CD14-positive monocyte (primary cell): Measurements from ENCODE around the gene LEPROT. TPM values are rescaled to one million over a fixed set of nuclear protein-coding genes. Genes with fewer than 3 reads are reported as not detected.

Experiments used
- DNase-seq, 3 donors: peaks; one replicate each; pipeline ENCODE4 v3.0.0-alpha.2; 2011 to 2022
- H2AFZ ChIP-seq: 2 replicates; pipeline ENCODE4 v1.6.0; 2012; ENCODE audit warnings: mild to moderate bottlenecking, low read depth, low read length, inconsistent platforms; ENCODE audit not compliant: insufficient read depth, poor library complexity, severe bottlenecking
- H3K27ac ChIP-seq, 2 donors: 1 replicate in 1 of 2; 2 replicates in 1 of 2; pipeline ENCODE4 v1.5.1; 2012 to 2013; ENCODE audit warnings: low read length in 2 of 2, control low read depth in 1 of 2, inconsistent platforms in 1 of 2, low read depth in 1 of 2, mild to moderate bottlenecking in 1 of 2
- H3K27me3 ChIP-seq, 2 donors: one replicate each; pipeline versions ENCODE4 v1.6.0 to v1.6.1; 2011 to 2013; ENCODE audit warnings: low read length in 2 of 2; ENCODE audit not compliant: control insufficient read depth in 2 of 2, insufficient read depth in 2 of 2
- H3K36me3 ChIP-seq, 2 donors: replicated peaks in 1 of 2; 1 replicate in 1 of 2; 2 replicates in 1 of 2; pipeline versions ENCODE4 v1.5.1 to v1.6.1; 2012 to 2013; ENCODE audit warnings: low read length in 2 of 2, control low read depth in 1 of 2, inconsistent platforms in 1 of 2, mild to moderate bottlenecking in 1 of 2; ENCODE audit not compliant: insufficient read depth in 2 of 2, control insufficient read depth in 1 of 2
- H3K4me1 ChIP-seq, 2 donors: 1 replicate in 1 of 2; 2 replicates in 1 of 2; pipeline versions ENCODE4 v1.5.1 to v1.6.1; 2012 to 2013; ENCODE audit warnings: low read length in 2 of 2, control low read depth in 1 of 2, inconsistent platforms in 1 of 2, mild to moderate bottlenecking in 1 of 2, moderate library complexity in 1 of 2; ENCODE audit not compliant: insufficient read depth in 2 of 2, control insufficient read depth in 1 of 2
- H3K4me2 ChIP-seq: replicated peaks from 2 replicates; pipeline ENCODE3; 2012; ENCODE audit warnings: low read length, moderate library complexity, mild to moderate bottlenecking; ENCODE audit not compliant: poor library complexity, severe bottlenecking; ENCODE audit errors: extremely low read depth
- H3K4me3 ChIP-seq, 3 experiments: fragments of 200-600 bp in 1 of 3; sonication (generic) in 1 of 3; replicated peaks in 1 of 3; 1 replicate in 2 of 3; 2 replicates in 1 of 3; pipeline ENCODE4 v1.5.1; 2011 to 2013; ENCODE audit warnings: low read length in 3 of 3, mild to moderate bottlenecking in 3 of 3, control low read depth in 2 of 3, low read depth in 2 of 3, inconsistent platforms in 1 of 3, moderate library complexity in 1 of 3
- H3K79me2 ChIP-seq: 2 replicates; pipeline ENCODE4 v1.6.0; 2012; ENCODE audit warnings: mild to moderate bottlenecking, control low read depth, inconsistent platforms, low read length, moderate library complexity; ENCODE audit not compliant: insufficient read depth
- H3K9ac ChIP-seq: 2 replicates; pipeline ENCODE4 v1.6.0; 2017; ENCODE audit warnings: low read length, mild to moderate bottlenecking; ENCODE audit not compliant: insufficient read depth, poor library complexity, severe bottlenecking
- H3K9me3 ChIP-seq, 2 donors: replicated peaks in 1 of 2; 1 replicate in 1 of 2; 2 replicates in 1 of 2; pipeline versions ENCODE4 v1.5.1 to v1.6.1; 2012 to 2013; ENCODE audit warnings: low read length in 2 of 2, control low read depth in 1 of 2; ENCODE audit not compliant: control insufficient read depth in 1 of 2, insufficient read depth in 1 of 2
- H4K20me1 ChIP-seq: 2 replicates; pipeline ENCODE4 v1.6.0; 2012; ENCODE audit warnings: mild to moderate bottlenecking, low read length, control low read depth, moderate library complexity; ENCODE audit not compliant: insufficient read depth
- H3K27ac Mint-ChIP-seq, 7 donors: one replicate each; pipeline ENCODE4 v1.8.0; 2020; ENCODE audit warnings: mild to moderate bottlenecking in 7 of 7, mixed read lengths in 7 of 7, moderate library complexity in 6 of 7, inconsistent platforms in 2 of 7
- H3K27me3 Mint-ChIP-seq, 3 donors: one replicate each; pipeline ENCODE4 v1.8.0; 2021 to 2022; ENCODE audit warnings: low read depth in 3 of 3, mild to moderate bottlenecking in 3 of 3, mixed read lengths in 3 of 3, moderate library complexity in 3 of 3, inconsistent platforms in 1 of 3
- H3K36me3 Mint-ChIP-seq, 2 donors: one replicate each; pipeline ENCODE4 v1.8.0; 2020; ENCODE audit warnings: mixed read lengths in 2 of 2, inconsistent platforms in 1 of 2, mild to moderate bottlenecking in 1 of 2
- H3K4me1 Mint-ChIP-seq: one replicate; pipeline ENCODE4 v1.8.0; 2020; ENCODE audit warnings: mild to moderate bottlenecking, mixed read lengths
- H3K4me3 Mint-ChIP-seq, 2 donors: one replicate each; pipeline ENCODE4 v1.8.0; 2020; ENCODE audit warnings: mild to moderate bottlenecking in 2 of 2, mixed read lengths in 2 of 2, moderate library complexity in 1 of 2
- H3K9me3 Mint-ChIP-seq, 7 donors: one replicate each; pipeline ENCODE4 v1.8.0; 2020 to 2022; ENCODE audit warnings: mixed read lengths in 7 of 7, mild to moderate bottlenecking in 6 of 7, moderate library complexity in 6 of 7, inconsistent platforms in 2 of 7
- intact Hi-C, 2 donors: fragments of 100-400 bp; cut with micrococcal nuclease; formaldehyde crosslinking; loops; one replicate each; pipeline versions ENCODE4 v1.15.0 to v1.15.1; 2023
- polyA plus RNA-seq, 3 donors: library from polyadenylated mRNA; depleted of rRNA in 1 of 3; unstranded in 2 of 3; stranded (reverse) in 1 of 3; fragments of 300-500 nt in 2 of 3; fragments of >200 nt in 1 of 3; fragmentation: Illumina TruSeq in 2 of 3; gene quantifications; 1 replicate in 2 of 3; 2 replicates in 1 of 3; pipeline ENCODE4 v1.2.3, GENCODE V29; 2012 to 2021
- TF ChIP-seq, protein P1 (sequence below): fragments of 200-600 bp; IDR thresholded peaks from one replicate; pipeline ENCODE4 v1.8.0; 2022; ENCODE audit warnings: antibody characterized with exemption, mild to moderate bottlenecking

The LEPROT gene
- polyA plus RNA-seq, 3 donors = 56.3 to 75.0 (median 74.7) TPM

- Mint-ChIP-seq H3K27me3 (peaks cover 0 to 1% (median 0%) of the 10 kb centered on the region in 3 donors), H3K27ac (no peak overlapping the region), H3K9me3 (peaks cover 0 to 20% (median 8%) of the 10 kb centered on the region in 7 donors), H3K36me3 (no peaks in the 10 kb centered on the region), H3K4me3 (no peak overlapping the region), H3K4me1 (peaks cover 2% of the 10 kb centered on the region)
- Histone ChIP-seq H3K27ac (no peak overlapping the region), H3K4me3 (no peak overlapping the region), H3K4me1 (no peaks in the 10 kb centered on the region), H3K36me3 (no peaks in the 10 kb centered on the region), H3K27me3 (no peaks in the 10 kb centered on the region), H3K79me2 (no peaks in the 10 kb centered on the region), H3K9me3 (no peaks in the 10 kb centered on the region), H2AFZ (no peak overlapping the region), H3K9ac (no peak overlapping the region), H3K4me2 (no peak overlapping the region), H4K20me1 (no peaks in the 10 kb centered on the region)
- TF ChIP-seq, protein P1, sequence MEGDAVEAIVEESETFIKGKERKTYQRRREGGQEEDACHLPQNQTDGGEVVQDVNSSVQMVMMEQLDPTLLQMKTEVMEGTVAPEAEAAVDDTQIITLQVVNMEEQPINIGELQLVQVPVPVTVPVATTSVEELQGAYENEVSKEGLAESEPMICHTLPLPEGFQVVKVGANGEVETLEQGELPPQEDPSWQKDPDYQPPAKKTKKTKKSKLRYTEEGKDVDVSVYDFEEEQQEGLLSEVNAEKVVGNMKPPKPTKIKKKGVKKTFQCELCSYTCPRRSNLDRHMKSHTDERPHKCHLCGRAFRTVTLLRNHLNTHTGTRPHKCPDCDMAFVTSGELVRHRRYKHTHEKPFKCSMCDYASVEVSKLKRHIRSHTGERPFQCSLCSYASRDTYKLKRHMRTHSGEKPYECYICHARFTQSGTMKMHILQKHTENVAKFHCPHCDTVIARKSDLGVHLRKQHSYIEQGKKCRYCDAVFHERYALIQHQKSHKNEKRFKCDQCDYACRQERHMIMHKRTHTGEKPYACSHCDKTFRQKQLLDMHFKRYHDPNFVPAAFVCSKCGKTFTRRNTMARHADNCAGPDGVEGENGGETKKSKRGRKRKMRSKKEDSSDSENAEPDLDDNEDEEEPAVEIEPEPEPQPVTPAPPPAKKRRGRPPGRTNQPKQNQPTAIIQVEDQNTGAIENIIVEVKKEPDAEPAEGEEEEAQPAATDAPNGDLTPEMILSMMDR = no peak
- intact Hi-C loops = no loop called here
- DNase-seq = no peak
Measured at GRCh38 chr1:65456481-65456880, 36.0 kb downstream of the LEPROT start.

GRCh38 chr1:65457868-65458267, 37.4 kb downstream of the LEPROT start:
- H3K79me2 ChIP-seq = no peaks in the 10 kb centered on the region
- H4K20me1 ChIP-seq = no peaks in the 10 kb centered on the region
- Mint-ChIP-seq H3K4me3 (no peak overlapping the region), H3K27ac (no peak overlapping the region), H3K36me3 (no peaks in the 10 kb centered on the region), H3K9me3 (peaks cover 0 to 20% (median 8%) of the 10 kb centered on the region in 7 donors), H3K4me1 (peaks cover 2% of the 10 kb centered on the region), H3K27me3 (peaks cover 0 to 1% (median 0%) of the 10 kb centered on the region in 3 donors)
- no peaks in the 10 kb centered on the region for H3K4me1 ChIP-seq
- no peak for DNase-seq
- H3K27me3 ChIP-seq = no peaks in the 10 kb centered on the region
- H3K36me3 ChIP-seq = no peaks in the 10 kb centered on the region
- intact Hi-C loops = no loop called here
- no peak overlapping the region for H3K27ac ChIP-seq
- no peaks in the 10 kb centered on the region for H3K9me3 ChIP-seq
- no peak overlapping the region for H3K4me3 ChIP-seq
- H3K4me2 ChIP-seq = no peak overlapping the region
- TF ChIP-seq, protein P1 = no peak
- no peak overlapping the region for H2AFZ ChIP-seq
- no peak overlapping the region for H3K9ac ChIP-seq
